Tibial nerve (tissue), 4 donors: ENCODE results near the gene CCDC3.

Source experiments
- CTCF ChIP-seq, 5 experiments: fragments of 200-600 bp in 3 of 5; fragments of 450-650 bp in 2 of 5; sonication (generic) in 3 of 5; IDR thresholded peaks; one replicate each; pipeline ENCODE4 v1.5.1; 2016 to 2019; ENCODE audit warnings: antibody characterized with exemption in 5 of 5, mild to moderate bottlenecking in 3 of 5, moderate library complexity in 2 of 5
- EP300 ChIP-seq, 2 donors: sonication (generic); formaldehyde crosslinking; IDR thresholded peaks; one replicate each; pipeline ENCODE4 v1.6.1; 2017; ENCODE audit warnings: antibody characterized with exemption in 2 of 2, mild to moderate bottlenecking in 1 of 2
- POLR2A ChIP-seq, 2 donors: fragments of 450-650 bp; IDR thresholded peaks; one replicate each; pipeline ENCODE4 v1.6.1; 2017; ENCODE audit warnings: antibody characterized with exemption in 2 of 2, mild to moderate bottlenecking in 2 of 2, moderate library complexity in 2 of 2

DNA sequence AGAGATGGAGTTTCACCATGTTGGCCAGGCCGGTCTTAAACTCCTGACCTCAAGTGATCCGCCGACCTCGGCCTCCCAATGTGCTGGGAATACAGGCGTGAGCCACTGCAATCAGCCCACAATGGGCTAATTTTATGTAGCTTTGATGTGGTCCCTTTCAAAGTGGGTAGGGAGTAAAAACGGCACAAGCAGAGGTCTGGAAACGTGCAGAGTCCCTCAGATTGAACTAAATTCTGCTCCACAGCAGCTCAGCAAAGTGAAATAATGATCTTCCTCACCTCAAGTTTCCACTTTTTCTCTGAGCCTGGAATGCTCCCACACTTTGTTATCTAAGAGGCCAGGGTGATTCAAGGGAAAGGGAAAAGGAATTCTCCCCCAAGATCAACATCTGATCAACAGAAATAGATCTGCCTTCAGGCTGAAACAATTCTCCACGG lies 6.1 kb downstream of the CCDC3 start:
- TF ChIP-seq CTCF (IDR thresholded peaks at IDR 0.05) (no peak), POLR2A (IDR thresholded peaks at IDR 0.05) (no peak), EP300 (IDR thresholded peaks at IDR 0.05) (no peak)
